IMR-90 (cell line): ENCODE measurements around the gene DESI1. TPM values are rescaled to one million over a fixed set of nuclear protein-coding genes. Genes with fewer than 3 reads are reported as not detected.

Source experiments
- ATAC-seq: fragments of 200-7000 bp; cut with Tn5 transposase; 2 replicates; pipeline ENCODE4 v1.9.1; 2020; ENCODE audit warnings: low read depth, mild to moderate bottlenecking, moderate library complexity
- BruUV-seq: library from RNA; stranded (reverse); fragments of 400-500 nt; replicated peaks from 2 replicates; lab custom pipeline; 2021; lab: Mats Ljungman, UMichigan
- CTCF ChIA-PET: fragments of 300-600 bp; formaldehyde crosslinking; extraction: SDS; loops from one replicate; lab custom pipeline; 2021; ENCODE audit warnings: antibody characterized with exemption; lab: Yijun Ruan, JAX
- POLR2A ChIA-PET: fragments of 300-600 bp; sonication (Branson Sonifier 250); formaldehyde crosslinking; loops from one replicate; lab custom pipeline; 2022; ENCODE audit warnings: antibody characterized with exemption; ENCODE audit not compliant: unreplicated experiment; lab: Charles Lee
- DNase-seq: peaks from one replicate; pipeline ENCODE4 v3.0.0; 2013
- H2AFZ ChIP-seq: replicated peaks from 2 replicates; pipeline ENCODE3; 2013; ENCODE audit warnings: low read length, mild to moderate bottlenecking; ENCODE audit not compliant: poor library complexity
- H2AK5ac ChIP-seq: 2 replicates; pipeline ENCODE4 v1.6.1; 2013; ENCODE audit warnings: low read depth, low read length, inconsistent platforms
- H2AK9ac ChIP-seq: replicated peaks from 2 replicates; pipeline ENCODE3; 2013; ENCODE audit warnings: mild to moderate bottlenecking, low read depth, low read length, moderate library complexity; ENCODE audit not compliant: poor library complexity
- H2BK120ac ChIP-seq: 2 replicates; pipeline ENCODE4 v1.6.1; 2013; ENCODE audit warnings: low read depth, low read length, inconsistent platforms
- H2BK15ac ChIP-seq: 3 replicates; pipeline ENCODE4 v1.6.1; 2013; ENCODE audit warnings: low read depth, low read length, inconsistent platforms
- H2BK20ac ChIP-seq: 2 replicates; pipeline ENCODE4 v1.6.1; 2013; ENCODE audit warnings: low read depth, mild to moderate bottlenecking, inconsistent platforms, low read length, moderate library complexity
- H2BK5ac ChIP-seq: 2 replicates; pipeline ENCODE4 v1.6.1; 2013; ENCODE audit warnings: mild to moderate bottlenecking, low read depth, low read length, inconsistent platforms; ENCODE audit not compliant: poor library complexity, severe bottlenecking
- H3K14ac ChIP-seq: replicated peaks from 2 replicates; pipeline ENCODE4 v1.6.1; 2013; ENCODE audit warnings: low read depth, low read length, inconsistent platforms
- H3K18ac ChIP-seq: 2 replicates; pipeline ENCODE4 v1.6.1; 2013; ENCODE audit warnings: low read depth, low read length, control low read depth
- H3K23ac ChIP-seq: 2 replicates; pipeline ENCODE4 v1.6.1; 2013; ENCODE audit warnings: low read depth, low read length, inconsistent platforms
- H3K27ac ChIP-seq: 2 replicates; pipeline ENCODE4 v1.5.1; 2013; ENCODE audit warnings: mild to moderate bottlenecking, control low read depth, low read length; ENCODE audit not compliant: insufficient read depth
- H3K27me3 ChIP-seq: 2 replicates; pipeline ENCODE4 v1.6.1; 2013; ENCODE audit warnings: low read length; ENCODE audit not compliant: control insufficient read depth, insufficient read depth
- H3K36me3 ChIP-seq: 2 replicates; pipeline ENCODE4 v1.6.1; 2013; ENCODE audit warnings: low read length, mixed read lengths; ENCODE audit not compliant: control insufficient read depth, insufficient read depth
- H3K4ac ChIP-seq: 2 replicates; pipeline ENCODE4 v1.6.1; 2013; ENCODE audit warnings: low read depth, low read length, inconsistent platforms
- H3K4me1 ChIP-seq: 2 replicates; pipeline ENCODE4 v1.6.1; 2013; ENCODE audit warnings: low read length, mixed read lengths; ENCODE audit not compliant: control insufficient read depth, insufficient read depth
- H3K4me2 ChIP-seq: 2 replicates; pipeline ENCODE4 v1.6.1; 2013; ENCODE audit warnings: low read depth, mild to moderate bottlenecking, control low read depth, low read length, moderate library complexity
- H3K4me3 ChIP-seq: 2 replicates; pipeline ENCODE4 v1.5.1; 2013; ENCODE audit warnings: low read depth, mild to moderate bottlenecking, control low read depth, low read length, moderate library complexity; ENCODE audit not compliant: insufficient read depth
- H3K56ac ChIP-seq: 2 replicates; pipeline ENCODE4 v1.6.1; 2013; ENCODE audit warnings: low read length, inconsistent platforms; ENCODE audit not compliant: insufficient read depth; ENCODE audit errors: extremely low read depth
- H3K79me1 ChIP-seq, 2 experiments: 2 replicates each; pipeline ENCODE4 v1.6.1; 2013; ENCODE audit warnings: low read length in 2 of 2, inconsistent platforms in 1 of 2, low read depth in 1 of 2
- H3K9ac ChIP-seq: 2 replicates; pipeline ENCODE4 v1.6.1; 2013; ENCODE audit warnings: low read depth, low read length, control low read depth
- H3K9me1 ChIP-seq: 2 replicates; pipeline ENCODE4 v1.6.1; 2013; ENCODE audit warnings: low read length, inconsistent platforms; ENCODE audit not compliant: insufficient read depth
- H3K9me3 ChIP-seq: 2 replicates; pipeline ENCODE4 v1.6.1; 2013; ENCODE audit warnings: low read length; ENCODE audit not compliant: control insufficient read depth, insufficient read depth
- H4K20me1 ChIP-seq: 2 replicates; pipeline ENCODE4 v1.6.1; 2013; ENCODE audit warnings: low read length, inconsistent platforms; ENCODE audit not compliant: insufficient read depth
- H4K5ac ChIP-seq: 2 replicates; pipeline ENCODE4 v1.6.1; 2013; ENCODE audit warnings: mild to moderate bottlenecking, low read depth, low read length, control low read depth
- H4K8ac ChIP-seq, 2 experiments: 2 replicates each; pipeline ENCODE4 v1.6.1; 2013; ENCODE audit warnings: low read depth in 2 of 2, low read length in 2 of 2, control low read depth in 1 of 2, inconsistent platforms in 1 of 2
- H4K91ac ChIP-seq: 2 replicates; pipeline ENCODE4 v1.6.1; 2013; ENCODE audit warnings: low read depth, low read length, inconsistent platforms; ENCODE audit not compliant: insufficient read depth
- BHLHE40 ChIP-seq: fragments of 150-350 bp; IDR thresholded peaks from 2 replicates; pipeline ENCODE4 v1.6.1; 2016; ENCODE audit warnings: mild to moderate bottlenecking, low read depth, low read length
- CEBPB ChIP-seq: IDR thresholded peaks from 2 replicates; pipeline ENCODE4 v1.6.1; 2012; ENCODE audit warnings: low read depth, low read length, improper control_type of control experiment
- CHD1 ChIP-seq: IDR thresholded peaks from 2 replicates; pipeline ENCODE4 v1.6.1; 2012; ENCODE audit warnings: low read depth, low read length, improper control_type of control experiment
- CTCF ChIP-seq: conservative IDR thresholded peaks from 2 replicates; pipeline ENCODE4 v1.5.1; 2012; ENCODE audit warnings: mild to moderate bottlenecking, low read depth, low read length, improper control_type of control experiment
- ELK1 ChIP-seq: fragments of 150-350 bp; IDR thresholded peaks from 2 replicates; pipeline ENCODE4 v1.6.1; 2016; ENCODE audit warnings: low read depth, mild to moderate bottlenecking, low read length, moderate library complexity, borderline replicate concordance
- FOS ChIP-seq: fragments of 150-350 bp; IDR thresholded peaks from 2 replicates; pipeline ENCODE4 v1.6.1; 2016; ENCODE audit warnings: low read depth, low read length
- MAFK ChIP-seq: IDR thresholded peaks from 2 replicates; pipeline ENCODE4 v1.6.1; 2012; ENCODE audit warnings: low read depth, low read length, improper control_type of control experiment
- MAZ ChIP-seq: IDR thresholded peaks from 2 replicates; pipeline ENCODE4 v1.6.1; 2012; ENCODE audit warnings: low read depth, mild to moderate bottlenecking, low read length, improper control_type of control experiment, moderate library complexity, borderline replicate concordance
- MXI1 ChIP-seq: IDR thresholded peaks from 2 replicates; pipeline ENCODE4 v1.6.1; 2012; ENCODE audit warnings: low read depth, mild to moderate bottlenecking, low read length, moderate library complexity, borderline replicate concordance
- NFE2L2 ChIP-seq: fragments of 150-350 bp; IDR thresholded peaks from 2 replicates; pipeline ENCODE4 v1.6.1; 2016; ENCODE audit warnings: low read depth, mild to moderate bottlenecking, low read length
- POLR2A ChIP-seq: IDR thresholded peaks from 2 replicates; pipeline ENCODE4 v1.6.1; 2012; ENCODE audit warnings: mild to moderate bottlenecking, low read depth, low read length
- RAD21 ChIP-seq: IDR thresholded peaks from 2 replicates; pipeline ENCODE4 v1.6.1; 2012; ENCODE audit warnings: low read length, improper control_type of control experiment
- RCOR1 ChIP-seq: IDR thresholded peaks from 2 replicates; pipeline ENCODE4 v1.6.1; 2012; ENCODE audit warnings: mild to moderate bottlenecking, low read length, improper control_type of control experiment; ENCODE audit not compliant: insufficient replicate concordance
- RFX5 ChIP-seq: IDR thresholded peaks from 2 replicates; pipeline ENCODE4 v1.8.0; 2012; ENCODE audit warnings: low read depth, mild to moderate bottlenecking, low read length, moderate library complexity
- SMC3 ChIP-seq: fragments of 150-350 bp; IDR thresholded peaks from 2 replicates; pipeline ENCODE4 v1.6.1; 2016; ENCODE audit warnings: low read depth, mild to moderate bottlenecking, antibody characterized with exemption, low read length, moderate library complexity
- USF2 ChIP-seq: fragments of 150-350 bp; IDR thresholded peaks from 2 replicates; pipeline ENCODE4 v1.6.1; 2017; ENCODE audit warnings: mild to moderate bottlenecking, antibody characterized with exemption, low read length, low read depth
- whole genome bisulfite sequencing, 2 experiments: methylation state at CpG; one replicate each; pipeline versions ENCODE4 v1.1.5 to v1.1.7; 2013; ENCODE audit warnings: missing lambda C conversion rate in 2 of 2; ENCODE audit not compliant: insufficient read length in 1 of 2; ENCODE audit errors: extremely low coverage in 2 of 2; 5-methylcytosine and 5-hydroxymethylcytosine counted together
- dilution Hi-C: fragments of 300-500 bp; cut with HindIII; formaldehyde crosslinking; loops from one replicate; pipeline ENCODE4 v1.14.3; 2018; ENCODE audit warnings: low sequenced_read_pairs; ENCODE audit not compliant: unreplicated experiment
- in situ Hi-C: fragments of 300-500 bp; cut with MboI; formaldehyde crosslinking; loops from 3 replicates; pipeline ENCODE4 v1.14.3; 2019; ENCODE audit warnings: low sequenced_read_pairs, inconsistent platforms, mixed read lengths
- intact Hi-C: fragments of 100-400 bp; cut with micrococcal nuclease; formaldehyde crosslinking; loops from 2 replicates; pipeline ENCODE4 v1.10.0; 2022
- polyA plus RNA-seq, 3 experiments: library from polyadenylated mRNA; depleted of rRNA; stranded (reverse); fragments of >200 nt; gene quantifications; 2 replicates each; pipeline ENCODE4 v1.2.3, GENCODE V29; 2012; ENCODE audit warnings: low replicate concordance in 1 of 3
- total RNA-seq: library from RNA; depleted of rRNA; stranded (reverse); fragments of >200 nt; gene quantifications from 2 replicates; pipeline ENCODE4 v1.2.3, GENCODE V29; 2012

Gene DESI1
- total and polyA plus RNA-seq, 2 of the 4 experiments (the other 2 are of a cell fraction), result 14.5 to 24.9 TPM

GRCh38 chr22:41650821-41651220, 30.0 kb upstream of the DESI1 start:
- dilution Hi-C loops, result no loop called here
- intact Hi-C loops, result no loop called here
- no peak for TF ChIP-seq RAD21
- no peak for TF ChIP-seq MXI1
- no peak for TF ChIP-seq ELK1
- TF ChIP-seq CTCF, result no peak
- no peak for TF ChIP-seq USF2
- TF ChIP-seq FOS, result no peak
- no peak for TF ChIP-seq SMC3
- no peak for TF ChIP-seq RCOR1
- no peak for TF ChIP-seq MAZ
- no peak for TF ChIP-seq RFX5
- no peak for TF ChIP-seq CEBPB
- TF ChIP-seq BHLHE40, result no peak
- no peak for TF ChIP-seq NFE2L2
- TF ChIP-seq POLR2A, result no peak
- no peak for TF ChIP-seq MAFK
- TF ChIP-seq CHD1, result no peak

More at GRCh38 chr22:41650821-41651220, 30.0 kb upstream of the DESI1 start:
- no peak overlapping the region for H3K23ac ChIP-seq
- no peak overlapping the region for H2AFZ ChIP-seq
- H3K36me3 ChIP-seq, result peaks cover 68% of the 10 kb centered on the region
- H2BK5ac ChIP-seq, result no peak overlapping the region
- H3K9ac ChIP-seq, result no peak overlapping the region
- no peak overlapping the region for H3K4ac ChIP-seq
- H2BK120ac ChIP-seq, result no peak overlapping the region
- no peak overlapping the region for H4K5ac ChIP-seq
- ATAC-seq (no peak), DNase-seq (no peak)
- in situ Hi-C loops, result no loop called here
- H3K18ac ChIP-seq, result no peak overlapping the region
- H3K4me1 ChIP-seq, result no peaks in the 10 kb centered on the region; the same call in 1 of the 2 replicates
- no peak overlapping the region for H3K27ac ChIP-seq
- 99% methylated on average over 7 of the region's 11 CpGs; no CpG with 5 or more reads in 1 of the 2 experiments for WGBS, 2 experiments
- H2BK20ac ChIP-seq, result no peak overlapping the region
- H3K79me1 ChIP-seq, result peaks cover 37 to 58% of the 10 kb centered on the region in 2 experiments
- H3K9me1 ChIP-seq, result peaks cover 5% of the 10 kb centered on the region; the same call in 1 of the 2 replicates
- H3K14ac ChIP-seq, result no peak overlapping the region
- H2AK9ac ChIP-seq, result no peak overlapping the region
- H2AK5ac ChIP-seq, result no peak overlapping the region
- H4K8ac ChIP-seq, result no peak overlapping the region
- no peak overlapping the region for H3K4me3 ChIP-seq
- no peaks in the 10 kb centered on the region for H3K9me3 ChIP-seq
- H3K56ac ChIP-seq, result no peak overlapping the region
- CTCF ChIA-PET, result interaction anchor here (1.5 kb wide), 1 partner anchor 16 kb away, joined by 4 read pairs; no protein-coding TSS in a partner anchor
- no peak overlapping the region for H3K4me2 ChIP-seq
- no TSS peak for BruUV-seq
- no peak overlapping the region for H2BK15ac ChIP-seq
- no peaks in the 10 kb centered on the region for H3K27me3 ChIP-seq
- H4K20me1 ChIP-seq, result no peaks in the 10 kb centered on the region; the same call in none of the 2 replicates
- POLR2A ChIA-PET, result no interaction called here
- H4K91ac ChIP-seq, result no peak overlapping the region
